Activated naive CD4-positive, alpha-beta T cell treated with Interleukin-2 at 50 U/mL for 16 hours (primary cell): Measurements from ENCODE around the gene TLR1.
A peak's percentile ranks its signal among the peaks of the same experiment; 100 is the strongest.
"Not testable (repeated sequence)": the region's sequence is repeated elsewhere in the genome, so short reads cannot be mapped to it uniquely, and the experiment has no call there.

Source experiments
- DNase-seq: peaks from one replicate; pipeline ENCODE4 v3.0.0-alpha.2; 2020

The TLR1 gene

DNA sequence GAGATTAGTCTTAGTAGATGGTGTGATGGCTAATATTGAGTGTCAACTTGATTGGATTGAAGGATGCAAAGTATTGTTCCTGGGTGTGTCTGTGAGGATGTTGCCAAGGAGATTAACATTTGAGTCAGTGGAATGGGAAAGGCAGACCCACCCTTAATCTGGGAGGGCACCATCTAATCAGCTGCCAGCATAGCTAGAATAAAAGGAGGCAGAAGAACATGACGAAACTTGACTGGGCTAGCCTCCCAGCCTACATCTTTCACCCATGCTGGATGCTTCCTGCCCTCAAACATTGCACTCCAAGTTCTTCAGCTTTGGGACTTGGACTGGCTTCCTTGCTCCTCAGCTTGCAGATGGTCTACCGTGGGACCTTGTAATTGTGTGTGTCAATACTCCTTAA is 34.3 kb downstream of the TLR1 start:
- not testable (repeated sequence) for DNase-seq

- no peak for DNase-seq
These were observed 34.7 kb downstream of the TLR1 start for GRCh38 chr4:38769857-38770256.

GRCh38 chr4:38769441-38769840 is 35.1 kb downstream of the TLR1 start:
- DNase-seq, result no peak

DNA sequence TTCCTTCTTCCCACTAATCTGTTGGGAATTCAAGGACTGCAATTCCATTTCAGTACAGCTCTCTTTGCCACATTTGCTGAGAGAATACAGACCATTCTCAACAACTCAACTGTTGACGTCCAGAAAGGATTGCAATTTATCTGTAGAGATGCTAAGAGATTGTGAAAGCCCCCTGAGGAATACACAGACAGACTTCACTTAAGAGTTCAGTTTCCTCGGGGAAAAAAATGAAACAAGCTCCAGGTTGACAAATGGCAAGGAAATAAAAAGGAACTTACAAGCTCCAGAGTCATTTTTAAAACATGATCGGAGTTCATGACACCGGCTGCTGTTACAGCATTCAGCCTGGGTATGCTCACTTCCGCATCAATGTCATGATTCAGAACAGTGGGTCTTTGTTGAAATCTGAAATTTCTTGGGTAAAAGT is 35.6 kb downstream of the TLR1 start:
- no peak for DNase-seq

- DNase-seq, result not testable (repeated sequence)
These were observed 37.7 kb downstream of the TLR1 start for GRCh38 chr4:38766940-38767339.

- DNase-seq, result no peak
These were observed 39.2 kb downstream of the TLR1 start for GRCh38 chr4:38765382-38765781.

- DNase-seq, result no peak
These were observed 40.3 kb downstream of the TLR1 start for GRCh38 chr4:38764277-38764676.

GRCh38 chr4:38762560-38762959 is 42.0 kb downstream of the TLR1 start:
- no peak for DNase-seq

- DNase-seq, result no peak
These were observed 44.8 kb downstream of the TLR1 start for GRCh38 chr4:38759790-38760122.

DNA sequence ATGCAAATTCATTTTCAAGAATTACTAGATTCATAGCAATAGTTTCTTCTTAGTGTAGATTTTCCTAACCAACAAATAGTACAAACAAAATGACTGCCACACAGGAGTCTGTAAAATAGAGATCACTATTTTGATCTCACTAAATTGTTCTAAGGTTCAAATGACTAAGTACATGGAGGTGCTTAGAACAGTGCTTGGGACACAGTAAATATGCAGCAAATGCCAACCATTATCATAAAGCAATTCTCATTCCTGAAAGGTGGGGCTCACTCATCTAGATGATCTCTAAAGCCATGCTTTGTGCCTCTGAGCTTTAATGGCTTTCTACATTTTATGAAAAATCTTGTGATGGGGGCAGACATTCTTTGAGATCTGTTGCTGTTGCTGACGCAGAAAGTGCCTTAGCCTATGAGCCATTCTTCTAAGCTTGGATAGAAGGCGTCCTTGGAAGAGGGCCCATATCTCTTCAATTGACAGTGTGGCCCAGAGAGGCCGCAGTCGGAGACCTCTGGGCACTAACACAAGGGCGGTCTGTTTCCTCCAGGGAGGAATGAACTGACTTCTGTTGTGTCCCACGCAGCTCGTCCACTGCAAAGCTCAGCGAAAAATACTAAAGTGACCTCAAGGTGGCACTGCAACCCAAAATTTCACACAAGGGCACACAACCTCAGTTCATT is 45.3 kb downstream of the TLR1 start:
- DNase-seq, result peak; percentile 66

DNA sequence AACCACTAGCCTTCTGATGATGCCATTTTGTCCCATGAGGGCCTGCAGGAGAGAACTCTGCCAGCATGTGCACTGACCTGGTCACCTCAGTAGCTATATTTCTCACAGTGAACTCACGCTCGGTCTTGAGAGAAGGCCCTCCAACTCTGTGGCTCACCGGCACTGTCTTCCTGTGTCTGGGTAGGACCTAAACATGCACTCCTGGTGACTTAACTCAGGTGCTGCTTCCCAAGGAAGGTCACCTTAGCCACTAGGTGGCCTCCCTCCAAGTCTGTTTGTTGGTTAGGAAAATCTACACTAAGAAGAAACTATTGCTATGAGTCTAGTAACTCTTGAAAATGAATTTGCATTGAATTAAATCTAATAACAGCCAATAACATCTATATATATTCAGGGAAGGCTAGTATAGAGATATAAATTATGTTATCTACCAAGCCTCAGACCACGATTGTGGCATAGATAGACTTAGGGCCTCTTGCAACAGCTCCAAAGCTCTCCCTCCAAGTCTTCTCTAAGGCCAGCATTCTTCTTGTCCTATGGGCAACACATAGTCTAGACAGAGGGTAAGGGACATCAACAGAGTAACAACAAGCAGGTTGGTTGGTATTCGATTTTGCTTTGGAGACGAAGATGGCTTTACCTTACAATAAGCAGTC is 46.5 kb downstream of the TLR1 start:
- DNase-seq, result no peak

DNA sequence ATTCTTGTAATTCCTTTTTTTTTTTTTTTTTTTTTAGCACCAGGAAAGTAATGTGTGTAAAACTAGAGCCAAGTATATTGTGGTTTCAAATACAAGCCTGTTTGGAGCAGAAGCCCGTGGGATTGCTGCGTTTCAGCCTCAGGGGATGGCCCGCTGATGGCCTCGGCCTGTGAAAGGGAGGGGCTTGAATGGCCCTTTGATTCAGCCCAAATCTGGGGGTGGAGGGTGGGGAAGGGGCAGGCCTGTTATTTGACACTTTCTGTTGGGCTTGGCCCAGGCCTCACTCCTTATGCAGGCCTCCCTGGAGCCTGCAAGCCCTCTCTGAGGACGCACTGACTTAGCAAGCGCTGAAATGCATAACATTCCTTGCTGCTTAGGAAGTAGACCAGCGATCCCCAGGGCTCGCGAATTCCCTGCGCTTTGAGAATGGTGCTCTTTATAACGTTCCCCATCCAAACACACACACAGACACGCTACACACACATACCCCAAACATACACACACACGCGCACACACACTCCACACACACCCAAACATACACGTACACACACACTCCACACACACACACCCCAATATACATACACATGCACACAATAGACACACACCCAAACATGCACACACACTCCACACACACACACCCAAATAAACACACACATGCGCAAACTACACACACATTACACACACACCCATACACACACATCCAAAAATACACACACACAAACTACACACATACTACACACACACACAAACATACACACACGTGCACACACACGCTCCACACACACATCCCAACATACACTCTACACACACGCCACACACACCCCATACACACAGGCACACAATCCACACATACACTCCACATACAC is 51.4 kb downstream of the TLR1 start:
- DNase-seq, result no peak

DNA sequence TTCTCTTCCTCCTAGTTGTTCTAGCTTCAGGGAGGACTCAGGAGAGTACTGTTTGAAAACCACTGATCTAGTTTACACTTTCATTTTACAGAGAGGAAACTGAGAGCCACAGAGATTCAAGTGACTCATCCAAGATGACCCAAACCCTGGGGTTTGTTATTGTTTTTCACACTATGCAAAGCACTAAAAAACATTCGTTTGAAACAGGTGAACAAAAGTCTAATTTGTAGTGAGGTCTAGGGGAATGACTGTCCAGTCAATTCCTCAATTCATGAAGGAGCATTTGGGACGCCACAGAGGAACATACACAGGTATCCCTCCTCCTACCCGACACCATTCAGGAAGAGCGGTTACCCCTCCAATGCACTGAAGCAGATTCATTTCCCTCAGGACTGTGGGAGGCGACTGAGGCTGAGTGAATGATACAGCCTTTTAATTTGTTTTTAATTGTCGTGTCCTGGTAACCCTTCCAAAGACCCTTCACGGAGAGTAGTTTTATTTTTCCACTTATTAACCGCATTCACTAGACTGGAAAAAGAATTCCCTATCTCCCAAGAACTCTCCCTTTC is 52.1 kb downstream of the TLR1 start:
- no peak for DNase-seq

GRCh38 chr4:38751341-38752010 is 53.1 kb downstream of the TLR1 start:
- no peak for DNase-seq

DNA sequence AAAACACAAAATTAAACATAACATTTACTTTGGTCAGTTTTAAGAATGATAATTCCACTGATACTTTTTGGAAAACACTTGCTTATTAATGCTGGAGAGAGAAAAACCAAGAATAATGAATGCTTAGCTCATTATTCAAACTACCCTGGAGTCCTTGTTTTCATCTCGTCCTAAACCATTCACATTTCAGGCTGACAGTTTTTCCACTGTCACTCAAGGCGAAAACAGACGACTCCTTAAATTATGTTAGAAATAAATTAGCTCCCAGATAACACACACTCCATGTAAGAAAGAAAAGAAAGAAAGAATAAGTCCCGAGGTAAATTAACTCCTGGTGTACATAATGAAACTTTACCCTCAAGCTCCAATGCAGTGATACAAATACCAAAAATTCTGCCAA is 55.3 kb downstream of the TLR1 start:
- DNase-seq, result no peak

- DNase-seq, result no peak
These were observed 57.0 kb downstream of the TLR1 start for GRCh38 chr4:38747629-38748028.
